OCI-LY3 (cell line): ENCODE measurements around the gene SRPX.

Experiments used
- H2AFZ ChIP-seq: fragments of 200-600, 300-600 bp; shearing (Covaris generic); 2 replicates; pipeline ENCODE4 v1.6.0; 2014; ENCODE audit warnings: antibody characterized with exemption, low read depth, low read length
- H3K27ac ChIP-seq: fragments of 200-600, 300-600 bp; sonication (generic); 2 replicates; pipeline ENCODE4 v1.5.1; 2014; ENCODE audit warnings: mild to moderate bottlenecking, low read length, moderate library complexity, mixed read lengths
- H3K27me3 ChIP-seq: fragments of 200-600, 300-600 bp; sonication (generic); 2 replicates; pipeline ENCODE4 v1.6.1; 2014; ENCODE audit warnings: low read depth, low read length, mixed read lengths
- H3K36me3 ChIP-seq: fragments of 200-600, 300-600 bp; sonication (generic); replicated peaks from 2 replicates; pipeline ENCODE3; 2014; ENCODE audit warnings: low read depth, low read length, mixed read lengths
- H3K4me1 ChIP-seq: fragments of 300-600, 200-600 bp; sonication (generic); 2 replicates; pipeline ENCODE4 v1.6.1; 2014; ENCODE audit warnings: low read length, mixed read lengths
- H3K4me2 ChIP-seq: fragments of 200-600, 300-600 bp; sonication (generic); 2 replicates; pipeline ENCODE4 v1.6.1; 2014; ENCODE audit warnings: low read length, mixed read lengths
- H3K4me3 ChIP-seq: fragments of 300-600, 200-600 bp; sonication (generic); 2 replicates; pipeline ENCODE4 v1.5.1; 2014; ENCODE audit warnings: antibody characterized with exemption, mild to moderate bottlenecking, low read length, moderate library complexity
- H3K79me2 ChIP-seq: fragments of 300-600, 200-600 bp; shearing (Covaris generic); 2 replicates; pipeline ENCODE4 v1.6.1; 2014; ENCODE audit warnings: mild to moderate bottlenecking, low read length, mixed read lengths
- H3K9ac ChIP-seq: fragments of 300-600, 200-600 bp; shearing (Covaris generic); 2 replicates; pipeline ENCODE4 v1.6.0; 2014; ENCODE audit warnings: mild to moderate bottlenecking, low read length, moderate library complexity
- H3K9me3 ChIP-seq: fragments of 200-600, 300-600 bp; shearing (Covaris generic); 2 replicates; pipeline ENCODE4 v1.6.1; 2014; ENCODE audit warnings: low read length, mixed read lengths; ENCODE audit not compliant: insufficient read depth
- H4K20me1 ChIP-seq: fragments of 200-600, 300-600 bp; sonication (generic); 2 replicates; pipeline ENCODE4 v1.6.1; 2016; ENCODE audit warnings: low read length, mixed read lengths; ENCODE audit not compliant: insufficient read depth
- EZH2phosphoT487 ChIP-seq: fragments of 200-600 bp; shearing (Covaris generic); IDR thresholded peaks from 2 replicates; pipeline ENCODE4 v1.6.1; 2018; ENCODE audit warnings: antibody characterized with exemption, mixed run types, low read depth
- TF ChIP-seq, protein P1 (sequence below): fragments of 200-600, 300-600 bp; sonication (generic); IDR thresholded peaks from 2 replicates; pipeline ENCODE4 v1.5.1; 2014; ENCODE audit warnings: antibody characterized with exemption, low read length, low read depth

Gene SRPX

DNA sequence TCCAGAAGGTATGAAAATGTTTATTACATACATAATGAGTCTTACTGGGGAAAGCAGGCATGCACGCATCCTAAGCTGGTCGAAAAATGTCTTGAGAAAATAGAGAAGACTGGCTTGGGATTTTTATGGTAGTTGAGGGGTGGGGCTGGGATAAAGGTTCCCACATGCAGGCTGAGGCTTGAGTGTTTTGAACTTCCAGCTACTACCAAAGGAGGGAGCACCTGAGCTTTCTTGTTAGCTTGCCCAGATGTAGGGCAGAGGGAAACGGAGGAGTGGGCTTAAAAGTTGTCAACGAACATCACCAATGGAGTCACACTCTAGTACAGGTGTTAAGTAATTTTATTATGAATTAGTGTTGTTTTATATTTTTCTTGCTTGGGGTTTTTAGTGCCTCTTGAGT lies 39.6 kb upstream of the SRPX start:
- Histone ChIP-seq H3K4me1 (no peaks in the 10 kb centered on the region; the same call in 1 of the 2 replicates), H3K9me3 (no peaks in the 10 kb centered on the region), H3K27me3 (no peaks in the 10 kb centered on the region), H2AFZ (0 out of 2 replicates have a peak overlapping the region, but pooled peaks have one; percentile 45), H3K9ac (no peak overlapping the region), H4K20me1 (no peaks in the 10 kb centered on the region), H3K4me3 (no peak overlapping the region), H3K36me3 (no peaks in the 10 kb centered on the region), H3K4me2 (peak overlapping the region; percentile 26; the same call in 1 of the 2 replicates), H3K27ac (no peak overlapping the region), H3K79me2 (no peaks in the 10 kb centered on the region)
- no peak for TF ChIP-seq EZH2phosphoT487
- TF ChIP-seq, protein P1, sequence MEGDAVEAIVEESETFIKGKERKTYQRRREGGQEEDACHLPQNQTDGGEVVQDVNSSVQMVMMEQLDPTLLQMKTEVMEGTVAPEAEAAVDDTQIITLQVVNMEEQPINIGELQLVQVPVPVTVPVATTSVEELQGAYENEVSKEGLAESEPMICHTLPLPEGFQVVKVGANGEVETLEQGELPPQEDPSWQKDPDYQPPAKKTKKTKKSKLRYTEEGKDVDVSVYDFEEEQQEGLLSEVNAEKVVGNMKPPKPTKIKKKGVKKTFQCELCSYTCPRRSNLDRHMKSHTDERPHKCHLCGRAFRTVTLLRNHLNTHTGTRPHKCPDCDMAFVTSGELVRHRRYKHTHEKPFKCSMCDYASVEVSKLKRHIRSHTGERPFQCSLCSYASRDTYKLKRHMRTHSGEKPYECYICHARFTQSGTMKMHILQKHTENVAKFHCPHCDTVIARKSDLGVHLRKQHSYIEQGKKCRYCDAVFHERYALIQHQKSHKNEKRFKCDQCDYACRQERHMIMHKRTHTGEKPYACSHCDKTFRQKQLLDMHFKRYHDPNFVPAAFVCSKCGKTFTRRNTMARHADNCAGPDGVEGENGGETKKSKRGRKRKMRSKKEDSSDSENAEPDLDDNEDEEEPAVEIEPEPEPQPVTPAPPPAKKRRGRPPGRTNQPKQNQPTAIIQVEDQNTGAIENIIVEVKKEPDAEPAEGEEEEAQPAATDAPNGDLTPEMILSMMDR = peak; percentile 67

DNA sequence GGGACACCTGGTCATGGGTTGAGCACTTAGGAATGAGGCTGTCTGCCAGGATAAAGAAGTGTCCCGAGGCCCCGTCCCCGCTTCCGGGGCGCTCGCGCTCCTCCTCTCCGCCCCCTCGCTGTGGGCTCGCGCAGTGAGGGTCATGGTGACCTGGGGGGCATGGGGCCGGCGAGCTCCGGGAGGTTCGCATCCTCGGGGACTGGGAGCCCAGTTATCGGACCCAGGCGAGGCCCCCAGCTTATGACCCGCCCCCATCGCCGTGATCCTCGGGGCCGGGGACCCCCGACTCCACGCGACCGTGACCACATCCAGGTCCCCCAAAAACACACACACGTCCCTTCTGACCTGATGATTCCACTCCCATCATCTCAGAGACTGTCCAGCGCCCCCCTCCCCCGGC lies 35.3 kb upstream of the SRPX start:
- no peak overlapping the region for H3K4me2 ChIP-seq
- H3K4me1 ChIP-seq = no peaks in the 10 kb centered on the region; the same call in 1 of the 2 replicates
- no peak overlapping the region for H2AFZ ChIP-seq
- TF ChIP-seq, protein P1 = no peak
- TF ChIP-seq EZH2phosphoT487 = no peak
- no peaks in the 10 kb centered on the region for H3K36me3 ChIP-seq
- H3K9ac ChIP-seq = no peak overlapping the region
- H3K79me2 ChIP-seq = no peaks in the 10 kb centered on the region
- H3K4me3 ChIP-seq = no peak overlapping the region
- no peaks in the 10 kb centered on the region for H3K27me3 ChIP-seq
- no peak overlapping the region for H3K27ac ChIP-seq
- no peaks in the 10 kb centered on the region for H4K20me1 ChIP-seq
- H3K9me3 ChIP-seq = no peaks in the 10 kb centered on the region

DNA sequence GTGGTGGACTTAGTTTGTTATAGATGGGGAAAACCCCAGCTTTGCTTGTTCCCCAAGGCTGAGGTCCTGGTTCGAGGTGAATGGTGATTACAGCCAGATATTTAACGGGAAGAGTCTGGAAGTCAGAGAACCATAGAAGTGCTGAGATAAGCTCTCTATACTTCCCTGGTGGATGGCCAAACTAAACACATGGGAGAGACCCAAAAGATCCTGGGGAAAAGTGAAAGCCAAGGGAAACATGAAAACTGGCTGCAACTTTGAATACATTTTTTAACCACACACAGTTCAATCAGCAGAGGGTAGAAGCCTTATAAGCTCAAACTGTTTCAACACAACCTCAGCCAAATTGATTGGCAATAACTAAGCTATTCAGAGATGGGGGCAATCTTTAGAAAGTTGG lies 29.3 kb upstream of the SRPX start:
- Histone ChIP-seq H3K27ac (no peak overlapping the region), H3K4me2 (no peak overlapping the region; the same call in 1 of the 2 replicates), H3K4me1 (peaks cover 7% of the 10 kb centered on the region; the same call in 1 of the 2 replicates), H3K4me3 (no peak overlapping the region), H3K79me2 (no peaks in the 10 kb centered on the region), H4K20me1 (no peaks in the 10 kb centered on the region), H3K36me3 (no peaks in the 10 kb centered on the region), H3K9me3 (no peaks in the 10 kb centered on the region), H3K27me3 (no peaks in the 10 kb centered on the region), H3K9ac (no peak overlapping the region), H2AFZ (no peak overlapping the region)
- TF ChIP-seq EZH2phosphoT487 = no peak

DNA sequence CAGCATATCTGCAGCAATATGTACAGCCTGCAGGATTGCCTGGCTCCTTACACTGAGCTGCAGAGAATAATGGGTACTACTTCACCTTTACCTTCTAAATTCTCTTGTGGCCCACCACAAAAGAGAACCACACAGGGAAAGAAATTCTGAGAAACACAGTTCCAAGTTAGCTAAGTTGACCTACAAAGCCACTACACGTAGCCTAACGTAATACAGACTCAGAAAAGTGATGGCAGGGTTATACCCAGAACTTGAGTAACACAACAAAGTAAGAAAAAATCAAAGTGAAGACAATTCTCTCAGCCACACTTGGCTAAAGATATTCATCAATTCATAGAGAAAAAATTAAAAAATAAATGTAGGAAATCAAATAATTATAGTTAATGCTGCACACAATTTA lies 26.4 kb upstream of the SRPX start:
- no peaks in the 10 kb centered on the region for H4K20me1 ChIP-seq
- H3K27ac ChIP-seq = no peak overlapping the region
- no peaks in the 10 kb centered on the region for H3K9me3 ChIP-seq
- no peaks in the 10 kb centered on the region for H3K27me3 ChIP-seq
- H2AFZ ChIP-seq = no peak overlapping the region
- TF ChIP-seq, protein P1 = no peak
- TF ChIP-seq EZH2phosphoT487 = no peak
- H3K4me2 ChIP-seq = no peak overlapping the region
- no peak overlapping the region for H3K4me3 ChIP-seq
- H3K9ac ChIP-seq = no peak overlapping the region
- H3K4me1 ChIP-seq = peaks cover 7% of the 10 kb centered on the region; the same call in 1 of the 2 replicates
- H3K79me2 ChIP-seq = no peaks in the 10 kb centered on the region
- H3K36me3 ChIP-seq = no peaks in the 10 kb centered on the region
